RKO (cell line): ENCODE results near the gene RIT2.

ENCODE experiments used
- DNase-seq: peaks from one replicate; pipeline ENCODE4 v3.0.0-alpha.2; 2016; ENCODE audit warnings: low spot score

The RIT2 gene

DNA sequence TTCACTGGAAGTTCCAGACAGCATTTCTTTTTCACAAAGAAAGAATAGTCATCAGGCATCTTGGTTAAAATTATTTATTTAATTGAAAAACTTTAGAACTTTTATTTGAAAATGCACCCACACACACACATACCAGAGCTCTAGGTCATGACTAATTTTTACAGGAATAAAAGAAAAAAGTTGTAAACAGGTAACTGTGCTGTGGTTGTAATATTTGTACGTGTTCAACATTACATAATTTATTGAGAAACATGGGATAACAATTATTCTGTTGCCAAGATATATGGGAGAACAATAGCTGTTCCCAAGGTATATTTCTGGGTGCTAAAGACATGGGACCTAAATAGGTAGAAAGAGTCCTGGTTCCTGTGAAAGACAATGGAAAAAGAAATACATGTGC lies 104.9 kb downstream of the RIT2 start:
- no peak for DNase-seq

- no peak for DNase-seq
Measured at GRCh38 chr18:43009674-43010073, 105.8 kb downstream of the RIT2 start.

- DNase-seq = no peak
Measured at GRCh38 chr18:43007365-43007764, 108.1 kb downstream of the RIT2 start.

GRCh38 chr18:43004421-43004820 lies 111.1 kb downstream of the RIT2 start:
- no peak for DNase-seq

GRCh38 chr18:43001821-43002220 lies 113.7 kb downstream of the RIT2 start:
- no peak for DNase-seq

- no peak for DNase-seq
Measured at GRCh38 chr18:42996824-42997223, 118.7 kb downstream of the RIT2 start.

DNA sequence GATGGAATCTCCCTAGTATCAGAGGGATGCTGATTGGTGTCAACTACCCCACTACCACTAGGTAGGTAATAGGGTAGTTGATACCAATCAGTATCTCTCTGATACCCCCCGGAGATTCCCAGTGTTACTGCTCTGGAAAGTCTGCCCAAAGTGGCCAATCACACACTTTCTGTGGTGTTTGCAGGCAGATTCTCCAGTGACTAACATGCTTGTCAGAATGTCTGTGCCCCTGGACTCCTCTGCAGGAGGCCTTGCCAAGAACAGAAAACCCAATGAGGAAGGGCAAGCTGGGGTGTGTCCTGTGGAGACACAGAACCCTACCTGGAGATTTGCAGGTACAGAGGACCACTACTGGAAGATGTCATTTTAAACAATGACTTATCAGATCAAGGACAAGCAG lies 135.1 kb downstream of the RIT2 start:
- no peak for DNase-seq

DNA sequence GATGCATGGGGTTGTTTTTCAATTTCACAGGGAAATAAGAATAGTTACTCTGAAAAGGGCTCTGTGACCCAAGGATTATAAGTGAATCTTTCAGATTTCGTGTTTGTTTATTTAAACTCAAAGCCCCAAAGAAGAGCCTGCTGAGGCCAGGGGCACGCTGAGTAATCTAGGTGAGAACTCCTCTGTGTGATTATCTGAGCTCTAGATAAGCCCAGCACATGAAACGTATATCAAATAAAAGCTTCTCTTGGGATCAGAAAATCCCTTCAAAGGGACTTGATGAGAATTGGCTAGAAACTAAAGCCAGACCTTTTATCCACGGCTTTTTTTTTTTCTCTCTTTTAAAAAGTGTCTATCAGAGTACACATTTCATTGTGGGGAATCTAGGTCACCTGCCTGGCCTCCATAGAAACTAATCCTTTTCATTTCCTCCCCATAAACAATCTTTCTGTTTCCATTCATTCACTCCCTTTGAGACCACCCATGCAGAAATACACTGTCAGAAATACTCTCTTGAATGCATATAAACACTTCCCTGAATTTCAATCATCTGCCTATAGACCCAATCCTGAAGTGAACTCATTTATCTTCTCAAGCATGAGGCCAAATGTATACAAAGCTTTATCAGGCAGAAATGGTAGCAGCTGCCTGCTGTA lies 137.4 kb downstream of the RIT2 start:
- no peak for DNase-seq

DNA sequence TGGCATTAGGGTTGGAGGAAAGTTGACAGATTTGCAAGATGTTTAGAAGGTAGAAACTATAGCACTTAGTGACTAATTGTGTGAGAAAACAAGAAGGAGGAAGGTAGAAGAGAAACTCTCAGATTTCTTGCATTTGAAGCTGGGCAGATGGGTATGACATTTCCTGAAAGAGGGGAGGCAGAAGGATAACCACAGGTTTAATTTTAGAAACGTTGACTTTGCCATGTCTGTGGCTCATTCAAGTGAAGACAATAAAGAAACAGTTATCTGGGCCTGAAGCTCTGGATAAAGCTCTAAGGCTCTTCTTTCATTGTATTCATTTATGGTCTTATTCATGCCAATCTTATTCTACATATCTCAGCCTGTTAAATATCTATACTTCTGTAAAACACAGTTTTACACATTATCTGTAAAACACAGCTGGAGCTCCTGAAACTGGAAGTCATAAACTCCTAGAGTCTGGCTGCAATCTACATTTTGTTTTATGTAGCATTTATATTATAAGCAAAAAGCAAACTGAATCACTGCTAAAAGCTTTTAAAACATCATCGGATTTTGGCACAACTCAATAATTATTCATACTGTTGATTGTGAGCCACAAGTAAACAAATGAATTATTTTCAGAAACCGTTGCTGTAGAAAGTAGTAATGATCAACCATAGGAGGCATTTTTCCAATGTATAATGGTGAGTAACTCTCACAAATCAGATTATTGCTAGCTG lies 138.5 kb downstream of the RIT2 start:
- DNase-seq = no peak

DNA sequence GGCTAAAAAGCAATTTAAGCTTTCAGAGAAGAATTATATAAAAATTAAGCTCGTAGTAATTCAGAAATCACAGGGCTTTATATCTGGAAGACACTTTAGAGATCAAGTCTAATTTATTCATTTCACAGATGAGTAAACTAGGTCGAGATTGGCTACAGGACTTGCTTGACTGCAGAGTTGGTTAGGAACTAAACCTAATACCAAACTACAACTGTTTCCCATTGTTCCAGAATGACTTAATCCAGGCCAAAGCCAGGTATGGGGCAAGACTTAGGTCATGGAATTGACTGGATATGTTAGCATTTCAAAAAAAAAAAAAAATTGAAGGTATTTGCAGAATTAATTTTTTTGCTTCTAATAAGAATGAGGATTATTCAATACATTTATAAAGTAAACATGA lies 146.1 kb downstream of the RIT2 start:
- no peak for DNase-seq

GRCh38 chr18:42961298-42961697 lies 154.2 kb downstream of the RIT2 start:
- no peak for DNase-seq

- no peak for DNase-seq
Measured at GRCh38 chr18:42959528-42959927, 156.0 kb downstream of the RIT2 start.

GRCh38 chr18:42958353-42958752 lies 157.1 kb downstream of the RIT2 start:
- DNase-seq = no peak

DNA sequence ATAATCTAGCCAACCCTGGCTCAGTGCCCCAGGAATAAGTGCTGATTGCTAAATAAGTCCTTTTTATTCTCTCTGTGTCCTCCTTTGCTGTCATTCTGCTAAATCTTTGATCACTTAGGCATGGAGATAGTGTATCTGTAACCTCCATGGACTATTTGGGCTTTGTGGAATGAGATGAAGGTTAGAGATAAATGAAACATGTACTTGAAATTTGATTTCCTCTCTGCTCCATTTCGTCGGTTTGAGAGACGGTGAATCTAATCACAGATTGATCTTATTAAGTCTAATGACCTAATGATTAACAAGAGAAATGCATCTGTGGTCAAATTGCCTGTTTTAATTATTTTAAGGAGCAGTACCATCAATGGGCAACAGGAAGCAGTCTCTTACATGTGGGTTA lies 159.2 kb downstream of the RIT2 start:
- no peak for DNase-seq

DNA sequence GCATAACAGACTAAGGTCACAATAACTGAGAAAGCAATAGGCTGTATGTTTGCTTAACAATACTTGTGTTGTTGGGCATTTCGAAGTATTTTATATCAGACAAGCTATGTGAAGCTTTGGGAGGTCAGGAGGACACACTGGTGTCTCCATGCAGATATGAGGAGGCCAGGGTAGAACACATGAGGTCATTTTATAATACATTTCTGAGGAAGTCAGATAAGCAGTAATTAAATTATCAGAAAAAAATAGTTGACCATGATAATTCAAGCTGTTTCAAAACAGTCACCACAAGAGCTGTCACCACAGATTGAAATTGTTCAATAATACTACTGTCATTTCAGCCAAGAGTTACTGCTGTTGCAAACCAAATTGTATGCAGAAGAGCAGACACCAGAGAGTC lies 160.6 kb downstream of the RIT2 start:
- no peak for DNase-seq

- no peak for DNase-seq
Measured at GRCh38 chr18:42953306-42953705, 162.2 kb downstream of the RIT2 start.

- no peak for DNase-seq
Measured at GRCh38 chr18:42950732-42951131, 164.8 kb downstream of the RIT2 start.

DNA sequence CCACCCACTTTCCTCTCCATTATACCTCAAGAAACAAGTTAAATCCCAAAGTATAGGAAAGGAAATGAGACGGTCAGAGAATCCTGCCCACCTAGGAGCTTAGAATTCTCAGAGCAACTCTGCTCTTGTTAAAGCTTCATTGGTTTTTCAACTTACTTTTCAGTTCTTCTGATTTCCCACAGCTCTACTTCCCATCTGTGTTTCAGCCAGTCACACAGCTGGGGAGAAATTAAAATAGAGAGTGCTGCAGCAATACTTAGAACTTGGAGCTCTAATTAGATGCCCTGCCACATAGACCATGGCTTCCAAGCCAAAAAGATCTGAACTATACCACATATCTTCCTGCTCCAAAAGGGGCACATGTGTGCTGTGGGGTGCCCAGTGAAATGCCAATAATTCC lies 166.7 kb downstream of the RIT2 start:
- DNase-seq = no peak

- no peak for DNase-seq
Measured at GRCh38 chr18:42941860-42942259, 173.6 kb downstream of the RIT2 start.

GRCh38 chr18:42941021-42941420 lies 174.5 kb downstream of the RIT2 start:
- DNase-seq = no peak

- DNase-seq = no peak
Measured at GRCh38 chr18:42937436-42937835, 178.0 kb downstream of the RIT2 start.

DNA sequence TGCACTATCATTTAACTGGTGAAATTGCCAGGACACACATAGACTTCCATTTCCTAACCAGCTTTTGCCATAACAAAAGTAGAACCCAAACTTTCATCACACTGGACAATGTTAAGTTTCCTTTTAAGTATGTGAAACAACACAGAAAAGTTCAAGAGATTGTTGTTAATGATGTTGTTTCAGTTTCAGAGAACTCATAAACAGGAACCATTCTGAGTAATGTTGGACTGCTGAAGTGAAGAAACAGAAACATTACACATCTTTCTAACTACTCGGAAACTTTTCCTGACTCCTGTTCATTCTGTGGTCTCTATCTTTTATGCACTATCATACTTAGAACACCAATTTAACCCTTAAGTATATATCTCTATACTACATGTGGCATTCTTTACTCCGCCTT lies 179.2 kb downstream of the RIT2 start:
- DNase-seq = no peak

DNA sequence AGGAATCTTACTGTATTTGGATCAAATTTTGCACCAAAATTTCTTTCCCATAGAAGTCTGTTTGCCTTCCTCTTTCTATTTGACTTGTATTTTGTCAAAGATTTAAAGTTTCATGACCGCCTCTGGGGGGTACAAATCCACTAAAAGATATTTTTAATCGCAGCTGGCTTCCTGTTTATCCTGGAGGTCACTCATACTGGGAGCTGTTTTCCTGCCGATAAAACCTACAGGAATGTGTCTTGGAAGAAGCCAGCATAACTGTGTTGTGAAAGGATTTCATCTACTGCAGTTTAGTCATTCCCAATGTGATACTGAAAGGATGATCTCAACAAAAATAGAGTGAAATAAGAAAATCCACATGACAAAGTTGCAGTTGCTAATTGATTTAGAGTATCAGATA lies 184.0 kb downstream of the RIT2 start:
- no peak for DNase-seq

GRCh38 chr18:42929857-42930256 lies 185.6 kb downstream of the RIT2 start:
- DNase-seq = peak; percentile 2
